HAP-1 (cell line): ENCODE results near the gene HOMER3.

Experiments used
- DNase-seq, 2 experiments: peaks; one replicate each; pipeline ENCODE4 v3.0.0-alpha.2; 2016 to 2020; ENCODE audit warnings: low spot score in 2 of 2
- H3K27me3 ChIP-seq: fragments of 250-450 bp; sonication (Bioruptor Pico); 2 replicates; pipeline ENCODE4 v1.5.1; 2020; ENCODE audit warnings: low read depth, mild to moderate bottlenecking, moderate library complexity
- H3K36me3 ChIP-seq: fragments of 250-450 bp; sonication (Bioruptor Pico); replicated peaks from 2 replicates; pipeline ENCODE4 v1.5.1; 2020; ENCODE audit warnings: mild to moderate bottlenecking
- H3K4me1 ChIP-seq: fragments of 250-450 bp; sonication (Bioruptor Pico); 2 replicates; pipeline ENCODE4 v1.5.1; 2020; ENCODE audit warnings: mild to moderate bottlenecking
- H3K4me3 ChIP-seq: fragments of 250-450 bp; sonication (Bioruptor Pico); 2 replicates; pipeline ENCODE4 v1.5.1; 2020; ENCODE audit warnings: mild to moderate bottlenecking, moderate library complexity
- H3K9me3 ChIP-seq: fragments of 250-450 bp; sonication (Bioruptor Pico); 2 replicates; pipeline ENCODE4 v1.5.1; 2020; ENCODE audit warnings: mild to moderate bottlenecking, moderate library complexity
- in situ Hi-C: fragments of 300-500 bp; cut with MboI; formaldehyde crosslinking; loops from 3 replicates; pipeline ENCODE4 v1.14.3; 2020; ENCODE audit warnings: low sequenced_read_pairs, inconsistent platforms, mixed read lengths

Gene HOMER3

GRCh38 chr19:18948075-18948975 is 7.3 kb upstream of the HOMER3 start:
- Histone ChIP-seq H3K4me3 (no peak overlapping the region), H3K9me3 (no peaks in the 10 kb centered on the region), H3K36me3 (no peaks in the 10 kb centered on the region), H3K27me3 (no peaks in the 10 kb centered on the region), H3K4me1 (no peaks in the 10 kb centered on the region)
- in situ Hi-C loops = no loop called here
- DNase-seq = no peak

- Histone ChIP-seq H3K4me1 (no peaks in the 10 kb centered on the region), H3K36me3 (no peaks in the 10 kb centered on the region), H3K27me3 (no peaks in the 10 kb centered on the region), H3K9me3 (no peaks in the 10 kb centered on the region), H3K4me3 (no peak overlapping the region)
- DNase-seq = no peak
- in situ Hi-C loops = no loop called here
Observed at GRCh38 chr19:18946918-18947317, 5.9 kb upstream of the HOMER3 start.

- Histone ChIP-seq H3K36me3 (no peaks in the 10 kb centered on the region), H3K4me3 (no peak overlapping the region), H3K4me1 (peaks cover 3% of the 10 kb centered on the region; the same call in 1 of the 2 replicates), H3K9me3 (no peaks in the 10 kb centered on the region), H3K27me3 (no peaks in the 10 kb centered on the region)
- DNase-seq = no peak
- in situ Hi-C loops = no loop called here
Observed at GRCh38 chr19:18946335-18946734, 5.3 kb upstream of the HOMER3 start.

- H3K9me3 ChIP-seq = no peaks in the 10 kb centered on the region
- no peaks in the 10 kb centered on the region for H3K36me3 ChIP-seq
- H3K4me1 ChIP-seq = peaks cover 3% of the 10 kb centered on the region; the same call in 1 of the 2 replicates
- DNase-seq = no peak
- H3K27me3 ChIP-seq = no peaks in the 10 kb centered on the region
- in situ Hi-C loops = no loop called here
- H3K4me3 ChIP-seq = no peak overlapping the region
Observed at GRCh38 chr19:18945297-18945696, 4.3 kb upstream of the HOMER3 start.

GRCh38 chr19:18943465-18943864 is 2.4 kb upstream of the HOMER3 start:
- Histone ChIP-seq H3K27me3 (no peaks in the 10 kb centered on the region), H3K4me3 (no peak overlapping the region), H3K9me3 (no peaks in the 10 kb centered on the region), H3K4me1 (peaks cover 3% of the 10 kb centered on the region; the same call in 1 of the 2 replicates), H3K36me3 (no peaks in the 10 kb centered on the region)
- in situ Hi-C loops = no loop called here
- no peak for DNase-seq

GRCh38 chr19:18942692-18943091 is 1.7 kb upstream of the HOMER3 start:
- Histone ChIP-seq H3K27me3 (no peaks in the 10 kb centered on the region), H3K36me3 (no peaks in the 10 kb centered on the region), H3K9me3 (no peaks in the 10 kb centered on the region), H3K4me1 (peaks cover 3% of the 10 kb centered on the region; the same call in 1 of the 2 replicates), H3K4me3 (no peak overlapping the region)
- in situ Hi-C loops = no loop called here
- no peak for DNase-seq

- H3K36me3 ChIP-seq = no peaks in the 10 kb centered on the region
- no peaks in the 10 kb centered on the region for H3K27me3 ChIP-seq
- H3K4me3 ChIP-seq = peak overlapping the region; percentile 10; the same call in 1 of the 2 replicates
- no peaks in the 10 kb centered on the region for H3K9me3 ChIP-seq
- no peak for DNase-seq
- in situ Hi-C loops = no loop called here
- peaks cover 3% of the 10 kb centered on the region; the same call in 1 of the 2 replicates for H3K4me1 ChIP-seq
Observed at GRCh38 chr19:18941628-18942354, 774 bp upstream of the HOMER3 start.

- Histone ChIP-seq H3K9me3 (no peaks in the 10 kb centered on the region), H3K36me3 (no peaks in the 10 kb centered on the region), H3K4me1 (peaks cover 3% of the 10 kb centered on the region; the same call in 1 of the 2 replicates), H3K4me3 (peak overlapping the region; percentile 63), H3K27me3 (no peaks in the 10 kb centered on the region)
- DNase-seq = peak in 1 of 2 experiments; percentile 39
- in situ Hi-C loops = no loop called here
Observed at GRCh38 chr19:18939922-18940768, 872 bp downstream of the HOMER3 start.

- no peak overlapping the region for H3K4me3 ChIP-seq
- no peak for DNase-seq
Observed at GRCh38 chr19:18939163-18939562, 1.9 kb downstream of the HOMER3 start.

GRCh38 chr19:18933297-18933696 is 7.7 kb downstream of the HOMER3 start:
- in situ Hi-C loops = no loop called here
- no peak overlapping the region for H3K4me3 ChIP-seq
- no peaks in the 10 kb centered on the region for H3K9me3 ChIP-seq
- no peaks in the 10 kb centered on the region for H3K27me3 ChIP-seq
- no peak for DNase-seq
- peaks cover 19% of the 10 kb centered on the region for H3K36me3 ChIP-seq
- H3K4me1 ChIP-seq = no peaks in the 10 kb centered on the region

More at GRCh38 chr19:18939163-18939562, 1.9 kb downstream of the HOMER3 start:
- in situ Hi-C loops = no loop called here
- Histone ChIP-seq H3K27me3 (no peaks in the 10 kb centered on the region), H3K36me3 (no peaks in the 10 kb centered on the region), H3K4me1 (peaks cover 3% of the 10 kb centered on the region; the same call in 1 of the 2 replicates), H3K9me3 (no peaks in the 10 kb centered on the region)

GRCh38 chr19:18932216-18932841 is 8.7 kb downstream of the HOMER3 start:
- in situ Hi-C loops = no loop called here
- Histone ChIP-seq H3K4me1 (no peaks in the 10 kb centered on the region), H3K4me3 (no peak overlapping the region), H3K27me3 (no peaks in the 10 kb centered on the region), H3K36me3 (peaks cover 29% of the 10 kb centered on the region), H3K9me3 (no peaks in the 10 kb centered on the region)
- peak; percentile 40 to 93 for DNase-seq

- Histone ChIP-seq H3K4me1 (no peaks in the 10 kb centered on the region), H3K27me3 (no peaks in the 10 kb centered on the region), H3K36me3 (peaks cover 31% of the 10 kb centered on the region), H3K9me3 (no peaks in the 10 kb centered on the region), H3K4me3 (no peak overlapping the region)
- in situ Hi-C loops = no loop called here
- DNase-seq = no peak
Observed at GRCh38 chr19:18931316-18932162, 9.5 kb downstream of the HOMER3 start.
